PC-3 (cell line): Measurements from ENCODE around the gene IFNAR1. TPM values are rescaled to one million over a fixed set of nuclear protein-coding genes. Genes with fewer than 3 reads are reported as not detected.

Experiments
- ATAC-seq: fragments of 200-7000 bp; cut with Tn5 transposase; 2 replicates; pipeline ENCODE4 v1.9.1; 2020; ENCODE audit warnings: mild to moderate bottlenecking, moderate library complexity
- BruUV-seq: library from RNA; stranded (reverse); fragments of 400-500 nt; replicated peaks from 2 replicates; lab custom pipeline; 2021; lab: Mats Ljungman, UMichigan
- CTCF ChIA-PET: fragments of 300-600 bp; sonication (Branson Sonifier 250); formaldehyde crosslinking; loops from one replicate; lab custom pipeline; 2022; ENCODE audit warnings: antibody characterized with exemption; lab: Charles Lee
- POLR2A ChIA-PET: fragments of 300-600 bp; sonication (Branson Sonifier 250); formaldehyde crosslinking; loops from one replicate; lab custom pipeline; 2022; ENCODE audit warnings: antibody characterized with exemption; ENCODE audit not compliant: unreplicated experiment; lab: Charles Lee
- DNase-seq: peaks from one replicate; pipeline ENCODE4 v3.0.0-alpha.2; 2015
- H2AFZ ChIP-seq: fragments of 300-600 bp; sonication (generic); 2 replicates; pipeline ENCODE4 v1.6.0; 2016; ENCODE audit warnings: antibody characterized with exemption, low read length
- H3F3A ChIP-seq: fragments of 300-600 bp; sonication (generic); one replicate; pipeline ENCODE4 v1.6.0; 2017; ENCODE audit warnings: antibody characterized with exemption, low read length, control low read depth, mild to moderate bottlenecking; ENCODE audit not compliant: unreplicated experiment
- H3K27ac ChIP-seq: fragments of 300-600 bp; sonication (generic); 2 replicates; pipeline ENCODE4 v1.5.1; 2016; ENCODE audit warnings: mild to moderate bottlenecking, low read length
- H3K27me3 ChIP-seq: fragments of 300-600 bp; sonication (generic); 2 replicates; pipeline ENCODE4 v1.6.1; 2016; ENCODE audit warnings: low read length, mixed read lengths
- H3K36me3 ChIP-seq: fragments of 300-600 bp; sonication (generic); 2 replicates; pipeline ENCODE4 v1.6.1; 2016; ENCODE audit warnings: low read depth, mixed run types, low read length, mixed read lengths
- H3K4me1 ChIP-seq: fragments of 300-600 bp; sonication (generic); 2 replicates; pipeline ENCODE4 v1.5.1; 2016; ENCODE audit warnings: low read length; ENCODE audit not compliant: insufficient read depth
- H3K4me2 ChIP-seq: fragments of 300-600 bp; sonication (generic); 2 replicates; pipeline ENCODE4 v1.6.0; 2016; ENCODE audit warnings: low read length
- H3K4me3 ChIP-seq: fragments of 300-600 bp; sonication (generic); 2 replicates; pipeline ENCODE4 v1.5.1; 2016; ENCODE audit warnings: mild to moderate bottlenecking, low read length, mixed read lengths
- H3K79me2 ChIP-seq: fragments of 300-600 bp; sonication (generic); 2 replicates; pipeline ENCODE4 v1.6.1; 2017; ENCODE audit warnings: low read length, mixed read lengths
- H3K9ac ChIP-seq: fragments of 300-600 bp; sonication (generic); 2 replicates; pipeline ENCODE4 v1.6.0; 2016; ENCODE audit warnings: mild to moderate bottlenecking, low read length
- H3K9me2 ChIP-seq: fragments of 300-600 bp; sonication (generic); replicated peaks from 2 replicates; pipeline ENCODE4 v1.6.1; 2016; ENCODE audit warnings: mixed run types, low read length, mixed read lengths
- H3K9me3 ChIP-seq: fragments of 300-600 bp; sonication (generic); 2 replicates; pipeline ENCODE4 v1.6.1; 2016; ENCODE audit warnings: low read length, mixed read lengths
- H4K20me1 ChIP-seq: fragments of 300-600 bp; sonication (generic); 2 replicates; pipeline ENCODE4 v1.6.1; 2016; ENCODE audit warnings: low read length, mixed read lengths
- CTCF ChIP-seq: fragments of 300-600 bp; sonication (generic); conservative IDR thresholded peaks from 2 replicates; pipeline ENCODE4 v1.5.1; 2017; ENCODE audit warnings: antibody characterized with exemption, low read depth, mild to moderate bottlenecking, low read length
- EZH2 ChIP-seq: fragments of 300-600 bp; sonication (generic); IDR thresholded peaks from one replicate; pipeline ENCODE4 v1.6.1; 2017; ENCODE audit warnings: antibody characterized with exemption, mild to moderate bottlenecking, low read length; ENCODE audit not compliant: unreplicated experiment
- EZH2phosphoT487 ChIP-seq: fragments of 300-600 bp; sonication (generic); IDR thresholded peaks from 2 replicates; pipeline ENCODE4 v1.6.1; 2018; ENCODE audit warnings: mild to moderate bottlenecking, antibody characterized with exemption, low read length, borderline replicate concordance
- intact Hi-C: fragments of 100-400 bp; cut with micrococcal nuclease; formaldehyde crosslinking; loops from 2 replicates; pipeline ENCODE4 v1.9.0; 2023
- total RNA-seq: library from RNA; depleted of rRNA; stranded (reverse); fragments of >200 nt; gene quantifications from 2 replicates; pipeline ENCODE4 v1.2.3, GENCODE V29; 2014

The IFNAR1 gene
- total RNA-seq, 1 experiment from 2014 or later, result 13.2 TPM

- TF ChIP-seq EZH2, result no peak
- TF ChIP-seq EZH2phosphoT487, result no peak
- no peak for TF ChIP-seq CTCF
- Histone ChIP-seq H3K36me3 (no peaks in the 10 kb centered on the region), H3K4me3 (no peak overlapping the region), H3K9ac (no peak overlapping the region), H2AFZ (no peak overlapping the region), H3K9me3 (no peaks in the 10 kb centered on the region), H3K27me3 (no peaks in the 10 kb centered on the region), H3K79me2 (no peaks in the 10 kb centered on the region), H3F3A (no peaks in the 10 kb centered on the region), H3K9me2 (no peaks in the 10 kb centered on the region), H3K27ac (no peak overlapping the region), H4K20me1 (no peaks in the 10 kb centered on the region), H3K4me1 (peaks cover 15% of the 10 kb centered on the region), H3K4me2 (no peak overlapping the region)
- BruUV-seq, result no TSS peak
- ATAC-seq (no peak), DNase-seq (no peak)
- CTCF ChIA-PET, result no interaction called here
- POLR2A ChIA-PET, result no interaction called here
- intact Hi-C loops, result no loop called here
Measured at GRCh38 chr21:33286076-33286475, 38.7 kb upstream of the IFNAR1 start.

- DNase-seq (peak; percentile 82), ATAC-seq (peak; percentile 87)
- no peaks in the 10 kb centered on the region for H3K27me3 ChIP-seq
- H3K9me3 ChIP-seq, result no peaks in the 10 kb centered on the region
- H2AFZ ChIP-seq, result peak overlapping the region; percentile 49
- peaks cover 15% of the 10 kb centered on the region for H3K4me1 ChIP-seq
- ChIA-PET CTCF (interaction anchor here (0.5 kb wide), 1 partner anchor 38 kb away, joined by 4 read pairs; the partner anchor contains the start of gene IFNAR1), POLR2A (no interaction called here)
- peak overlapping the region; percentile 20 for H3K9ac ChIP-seq
- intact Hi-C loops, result no loop called here
- peak overlapping the region; percentile 21; the same call in 1 of the 2 replicates for H3K4me3 ChIP-seq
- no peaks in the 10 kb centered on the region for H3K36me3 ChIP-seq
- no peak for TF ChIP-seq EZH2phosphoT487
- no peak for TF ChIP-seq CTCF
- TF ChIP-seq EZH2, result no peak
- H3F3A ChIP-seq, result no peaks in the 10 kb centered on the region
- H3K4me2 ChIP-seq, result peak overlapping the region; percentile 64
- no peaks in the 10 kb centered on the region for H3K79me2 ChIP-seq
- peak overlapping the region; percentile 55 for H3K27ac ChIP-seq
- TSS peak; percentile 29 for BruUV-seq
- no peaks in the 10 kb centered on the region for H3K9me2 ChIP-seq
- no peaks in the 10 kb centered on the region for H4K20me1 ChIP-seq
Measured at GRCh38 chr21:33286600-33287456, 37.9 kb upstream of the IFNAR1 start.

- no peak overlapping the region for H3K4me3 ChIP-seq
- no TSS peak for BruUV-seq
- no peak overlapping the region for H3K4me2 ChIP-seq
- H3K27ac ChIP-seq, result no peak overlapping the region
- ChIA-PET CTCF (no interaction called here), POLR2A (no interaction called here)
- no peak overlapping the region for H3K9ac ChIP-seq
- H2AFZ ChIP-seq, result no peak overlapping the region
- TF ChIP-seq CTCF, result no peak
- no peak for TF ChIP-seq EZH2
- TF ChIP-seq EZH2phosphoT487, result no peak
- intact Hi-C loops, result no loop called here
- H3K27me3 ChIP-seq, result no peaks in the 10 kb centered on the region
- peaks cover 15% of the 10 kb centered on the region for H3K4me1 ChIP-seq
- DNase-seq, result no peak
- no peaks in the 10 kb centered on the region for H4K20me1 ChIP-seq
- H3F3A ChIP-seq, result no peaks in the 10 kb centered on the region
- H3K9me3 ChIP-seq, result no peaks in the 10 kb centered on the region
- H3K9me2 ChIP-seq, result no peaks in the 10 kb centered on the region
- ATAC-seq, result no peak
- no peaks in the 10 kb centered on the region for H3K79me2 ChIP-seq
- H3K36me3 ChIP-seq, result no peaks in the 10 kb centered on the region
Measured at GRCh38 chr21:33289199-33289819, 35.5 kb upstream of the IFNAR1 start.
